ENCODE measurements around the gene LGI4.

DNA sequence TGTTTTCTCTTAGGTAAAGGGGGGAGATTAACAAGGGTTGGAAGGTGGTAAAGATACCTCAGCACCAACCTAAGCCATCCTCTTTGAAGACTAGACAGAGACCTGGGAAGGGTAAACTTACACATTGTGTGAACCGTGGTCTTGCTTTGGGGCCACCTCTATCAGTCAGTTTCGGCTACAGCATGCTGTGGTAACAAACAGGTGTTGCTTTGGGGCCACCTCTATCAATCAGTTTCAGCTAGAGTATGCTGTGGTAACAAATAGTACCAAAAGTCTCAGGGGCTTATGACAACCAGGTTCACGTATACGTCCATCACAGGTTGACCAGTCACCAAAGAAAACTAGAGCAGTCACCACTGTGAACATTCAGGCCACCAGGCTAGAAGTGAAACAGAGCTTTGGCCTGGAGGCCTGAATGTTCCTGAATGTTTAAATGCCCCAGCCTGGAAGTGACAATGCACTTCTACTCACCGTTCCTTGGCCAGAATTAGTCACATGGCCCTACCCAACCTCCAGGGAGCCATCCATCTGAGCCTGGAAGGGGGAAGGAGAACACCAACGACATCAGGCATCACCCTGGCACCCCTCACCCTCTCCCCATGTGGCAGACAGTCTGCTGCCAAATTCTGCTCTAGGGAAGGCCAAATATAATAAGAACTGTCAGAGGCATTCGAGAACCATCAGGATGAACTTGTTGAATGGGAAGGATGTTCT lies 12.0 kb upstream of the LGI4 start:
- TF ChIP-seq, protein P1, sequence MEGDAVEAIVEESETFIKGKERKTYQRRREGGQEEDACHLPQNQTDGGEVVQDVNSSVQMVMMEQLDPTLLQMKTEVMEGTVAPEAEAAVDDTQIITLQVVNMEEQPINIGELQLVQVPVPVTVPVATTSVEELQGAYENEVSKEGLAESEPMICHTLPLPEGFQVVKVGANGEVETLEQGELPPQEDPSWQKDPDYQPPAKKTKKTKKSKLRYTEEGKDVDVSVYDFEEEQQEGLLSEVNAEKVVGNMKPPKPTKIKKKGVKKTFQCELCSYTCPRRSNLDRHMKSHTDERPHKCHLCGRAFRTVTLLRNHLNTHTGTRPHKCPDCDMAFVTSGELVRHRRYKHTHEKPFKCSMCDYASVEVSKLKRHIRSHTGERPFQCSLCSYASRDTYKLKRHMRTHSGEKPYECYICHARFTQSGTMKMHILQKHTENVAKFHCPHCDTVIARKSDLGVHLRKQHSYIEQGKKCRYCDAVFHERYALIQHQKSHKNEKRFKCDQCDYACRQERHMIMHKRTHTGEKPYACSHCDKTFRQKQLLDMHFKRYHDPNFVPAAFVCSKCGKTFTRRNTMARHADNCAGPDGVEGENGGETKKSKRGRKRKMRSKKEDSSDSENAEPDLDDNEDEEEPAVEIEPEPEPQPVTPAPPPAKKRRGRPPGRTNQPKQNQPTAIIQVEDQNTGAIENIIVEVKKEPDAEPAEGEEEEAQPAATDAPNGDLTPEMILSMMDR (IDR thresholded peaks at IDR 0.05) = no peak
- TF ChIP-seq MYC (IDR thresholded peaks at IDR 0.05; ENCODE audit: borderline replicate concordance, low read length) (no peak), EP300 (IDR thresholded peaks at IDR 0.05) (no peak), POLR2A (IDR thresholded peaks at IDR 0.05; ENCODE audit: low read length) (no peak), CBX8 (IDR thresholded peaks at IDR 0.05) (no peak), TFCP2L1 (CRISPR knock-in tag; IDR thresholded peaks at IDR 0.05) (no peak), POLR2AphosphoS2 (conservative IDR thresholded peaks at IDR 0.05; ENCODE audit: low read length) (no peak), SMC3 (IDR thresholded peaks at IDR 0.05) (no peak), MAFK (IDR thresholded peaks at IDR 0.05; ENCODE audit: partially characterized antibody) (no peak), KDM1A (IDR thresholded peaks at IDR 0.05; ENCODE audit: low read depth) (no peak), FOSL2 (IDR thresholded peaks at IDR 0.05) (no peak), FOSL2 (CRISPR knock-in tag; IDR thresholded peaks at IDR 0.05) (no peak), GATA3 (IDR thresholded peaks at IDR 0.05; ENCODE audit: borderline replicate concordance) (no peak), CHD2 (IDR thresholded peaks at IDR 0.05; ENCODE audit: low read length, partially characterized antibody) (no peak)
- TF ChIP-seq, protein P2, sequence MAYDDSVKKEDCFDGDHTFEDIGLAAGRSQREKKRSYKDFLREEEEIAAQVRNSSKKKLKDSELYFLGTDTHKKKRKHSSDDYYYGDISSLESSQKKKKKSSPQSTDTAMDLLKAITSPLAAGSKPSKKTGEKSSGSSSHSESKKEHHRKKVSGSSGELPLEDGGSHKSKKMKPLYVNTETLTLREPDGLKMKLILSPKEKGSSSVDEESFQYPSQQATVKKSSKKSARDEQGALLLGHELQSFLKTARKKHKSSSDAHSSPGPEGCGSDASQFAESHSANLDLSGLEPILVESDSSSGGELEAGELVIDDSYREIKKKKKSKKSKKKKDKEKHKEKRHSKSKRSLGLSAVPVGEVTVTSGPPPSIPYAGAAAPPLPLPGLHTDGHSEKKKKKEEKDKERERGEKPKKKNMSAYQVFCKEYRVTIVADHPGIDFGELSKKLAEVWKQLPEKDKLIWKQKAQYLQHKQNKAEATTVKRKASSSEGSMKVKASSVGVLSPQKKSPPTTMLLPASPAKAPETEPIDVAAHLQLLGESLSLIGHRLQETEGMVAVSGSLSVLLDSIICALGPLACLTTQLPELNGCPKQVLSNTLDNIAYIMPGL (CRISPR knock-in tag; IDR thresholded peaks at IDR 0.05; ENCODE audit: borderline replicate concordance) = no peak

All from A549 (cell line).